GM18907 (cell line): Measurements from ENCODE around the gene ARID3A.

Experiments used
- ATAC-seq: cut with Tn5 transposase; IDR thresholded peaks from one replicate; pipeline ENCODE4 v1.9.1; 2021; ENCODE audit warnings: mild to moderate bottlenecking, moderate library complexity; ENCODE audit not compliant: unreplicated experiment

ARID3A gene

DNA sequence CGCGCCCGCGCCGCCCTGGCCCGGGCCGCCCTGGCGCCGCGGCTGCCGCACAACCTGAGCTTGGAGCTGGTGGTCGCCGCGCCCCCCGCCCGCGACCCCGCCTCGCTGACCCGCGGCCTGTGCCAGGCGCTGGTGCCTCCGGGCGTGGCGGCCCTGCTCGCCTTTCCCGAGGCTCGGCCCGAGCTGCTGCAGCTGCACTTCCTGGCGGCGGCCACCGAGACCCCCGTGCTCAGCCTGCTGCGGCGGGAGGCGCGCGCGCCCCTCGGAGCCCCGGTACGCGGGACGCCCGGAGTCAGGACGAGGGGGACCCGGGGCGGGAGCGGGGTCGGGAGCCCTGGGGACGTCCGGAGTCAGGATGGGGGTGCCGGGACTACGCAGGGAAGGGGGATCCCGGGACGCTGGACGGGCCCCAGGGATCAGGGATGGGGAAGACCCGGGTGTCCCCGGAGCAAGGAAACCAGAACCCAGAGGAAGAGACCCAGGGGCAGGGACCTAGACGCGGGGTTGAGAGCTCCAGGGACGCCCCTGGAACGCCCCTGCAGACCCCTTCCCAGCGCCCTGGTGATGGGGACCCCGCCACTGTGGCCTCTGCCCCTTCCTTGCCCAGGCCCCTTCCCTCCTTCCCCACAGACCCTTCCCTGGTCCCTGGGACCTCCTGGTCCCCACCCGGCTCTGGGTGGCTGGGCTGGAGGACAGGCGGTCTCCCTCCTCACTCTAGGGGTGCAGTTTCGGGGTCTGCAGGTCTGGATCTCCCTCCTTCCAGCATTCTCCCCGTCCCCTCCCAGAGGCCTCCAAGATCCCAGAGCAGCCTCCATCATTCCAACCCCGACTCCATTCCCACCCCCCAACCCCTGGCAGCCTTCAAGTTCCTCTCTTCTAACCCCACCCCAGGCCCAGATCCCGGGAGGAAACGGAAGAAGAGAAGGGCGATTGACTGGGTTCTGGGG lies 75.0 kb downstream of the ARID3A start:
- no peak for ATAC-seq

DNA sequence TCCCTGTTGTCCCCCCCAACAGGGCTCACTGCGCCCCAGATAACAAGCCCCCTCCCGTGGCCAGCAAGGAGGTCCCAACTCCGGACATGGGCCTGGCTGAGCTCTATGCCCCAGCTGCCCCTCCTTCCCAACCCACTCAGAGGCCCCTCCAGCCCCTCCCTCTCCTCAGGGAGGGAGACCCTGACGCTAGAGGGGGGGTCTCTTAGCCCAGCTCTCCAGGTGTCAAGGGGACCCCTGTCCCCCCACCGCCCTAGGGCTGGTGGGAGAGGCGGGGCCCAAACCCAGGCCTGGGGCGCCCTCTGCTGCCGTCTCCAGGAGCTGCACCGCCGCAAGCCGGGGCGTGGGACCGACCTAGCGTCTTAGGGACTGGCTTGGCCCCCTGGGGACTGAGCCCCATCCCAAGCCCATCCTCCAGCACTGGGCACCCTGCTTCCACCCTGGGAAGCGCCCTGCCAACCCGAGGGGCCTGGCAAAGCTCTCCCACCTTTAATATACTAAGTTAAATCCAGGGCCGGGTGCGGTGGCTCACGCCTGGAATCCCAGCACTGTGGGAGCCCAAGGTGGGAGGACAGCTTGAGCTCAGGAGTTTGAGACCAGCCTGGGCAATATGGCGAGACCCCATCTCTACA lies 75.8 kb downstream of the ARID3A start:
- no peak for ATAC-seq

GRCh38 chr19:1002600-1002999 lies 76.8 kb downstream of the ARID3A start:
- ATAC-seq: no peak

DNA sequence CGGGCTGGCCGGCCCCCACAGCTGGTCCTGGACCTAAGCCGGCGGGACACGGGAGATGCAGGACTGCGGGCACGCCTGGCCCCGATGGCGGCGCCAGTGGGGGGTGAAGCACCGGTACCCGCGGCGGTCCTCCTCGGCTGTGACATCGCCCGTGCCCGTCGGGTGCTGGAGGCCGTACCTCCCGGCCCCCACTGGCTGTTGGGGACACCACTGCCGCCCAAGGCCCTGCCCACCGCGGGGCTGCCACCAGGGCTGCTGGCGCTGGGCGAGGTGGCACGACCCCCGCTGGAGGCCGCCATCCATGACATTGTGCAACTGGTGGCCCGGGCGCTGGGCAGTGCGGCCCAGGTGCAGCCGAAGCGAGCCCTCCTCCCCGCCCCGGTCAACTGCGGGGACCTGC lies 77.4 kb downstream of the ARID3A start:
- ATAC-seq: no peak

- no peak for ATAC-seq
Observed at GRCh38 chr19:1004204-1004802, 78.5 kb downstream of the ARID3A start.

- ATAC-seq: no peak
Observed at GRCh38 chr19:1004803-1005664, 79.2 kb downstream of the ARID3A start.

DNA sequence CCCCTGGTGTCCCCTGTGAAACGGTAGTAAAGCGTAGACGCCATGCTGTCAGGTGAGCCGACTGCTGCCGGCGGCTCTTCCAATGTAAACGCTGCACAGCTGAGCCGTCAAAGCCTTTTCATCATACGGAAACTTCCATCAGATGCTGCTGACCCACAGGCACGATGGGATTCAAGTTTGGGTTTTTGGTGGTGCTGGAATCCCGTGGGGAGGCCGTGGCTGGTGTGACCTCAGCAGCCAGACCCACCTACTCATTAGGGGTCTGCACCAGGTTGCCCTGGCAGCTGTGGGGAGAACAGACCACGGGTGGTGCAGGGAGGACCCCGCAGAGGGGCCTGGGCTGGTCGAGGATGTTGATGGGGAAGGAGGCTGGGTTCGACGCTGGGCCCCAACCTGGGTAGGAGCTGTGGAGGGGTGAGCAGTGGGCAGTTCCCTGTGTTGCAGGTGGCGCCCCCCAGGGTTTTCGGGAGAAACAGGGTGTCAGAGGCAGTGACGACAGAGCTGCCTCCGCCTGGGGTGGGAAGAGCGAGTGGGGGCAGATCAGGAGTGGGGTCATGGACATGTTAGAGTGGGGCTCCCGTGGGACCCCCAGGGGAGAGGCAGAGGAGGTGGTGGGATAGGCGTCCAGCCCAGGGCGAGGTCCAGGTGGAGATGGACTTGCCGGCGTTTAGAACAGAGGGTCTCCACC lies 81.0 kb downstream of the ARID3A start:
- ATAC-seq: no peak

GRCh38 chr19:1007399-1008251 lies 81.8 kb downstream of the ARID3A start:
- ATAC-seq: no peak

DNA sequence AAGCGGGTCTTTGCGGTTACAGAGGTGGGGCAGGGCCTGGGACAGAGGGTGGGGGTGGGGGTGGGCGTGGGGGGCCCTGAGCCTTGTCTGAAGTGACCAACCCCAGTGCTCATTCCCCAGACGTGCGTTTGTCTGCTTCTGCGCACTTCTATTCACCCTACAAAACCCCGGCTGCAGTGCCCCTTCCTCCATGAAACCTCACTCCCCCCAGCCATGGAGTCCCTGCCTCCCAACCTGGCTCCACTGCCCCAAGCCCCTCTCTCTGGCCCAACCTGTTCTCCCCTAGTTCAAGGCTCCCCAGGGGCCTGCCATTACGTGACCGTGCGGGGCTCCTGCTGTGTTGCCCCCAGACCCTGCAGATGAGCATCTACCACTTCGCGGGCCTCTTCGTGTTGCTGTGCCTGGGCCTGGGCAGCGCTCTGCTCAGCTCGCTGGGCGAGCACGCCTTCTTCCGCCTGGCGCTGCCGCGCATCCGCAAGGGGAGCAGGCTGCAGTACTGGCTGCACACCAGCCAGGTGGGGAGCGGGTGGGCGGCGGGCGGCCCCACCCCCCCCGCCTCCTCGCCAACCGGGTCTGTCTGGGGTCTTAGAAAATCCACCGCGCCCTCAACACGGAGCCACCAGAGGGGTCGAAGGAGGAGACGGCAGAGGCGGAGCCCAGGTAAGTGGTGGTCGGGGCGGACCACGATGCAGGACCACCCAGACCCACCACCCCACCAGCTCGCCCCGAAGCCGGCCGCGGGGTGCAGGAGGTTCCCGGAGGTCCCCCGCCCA lies 82.6 kb downstream of the ARID3A start:
- no peak for ATAC-seq

DNA sequence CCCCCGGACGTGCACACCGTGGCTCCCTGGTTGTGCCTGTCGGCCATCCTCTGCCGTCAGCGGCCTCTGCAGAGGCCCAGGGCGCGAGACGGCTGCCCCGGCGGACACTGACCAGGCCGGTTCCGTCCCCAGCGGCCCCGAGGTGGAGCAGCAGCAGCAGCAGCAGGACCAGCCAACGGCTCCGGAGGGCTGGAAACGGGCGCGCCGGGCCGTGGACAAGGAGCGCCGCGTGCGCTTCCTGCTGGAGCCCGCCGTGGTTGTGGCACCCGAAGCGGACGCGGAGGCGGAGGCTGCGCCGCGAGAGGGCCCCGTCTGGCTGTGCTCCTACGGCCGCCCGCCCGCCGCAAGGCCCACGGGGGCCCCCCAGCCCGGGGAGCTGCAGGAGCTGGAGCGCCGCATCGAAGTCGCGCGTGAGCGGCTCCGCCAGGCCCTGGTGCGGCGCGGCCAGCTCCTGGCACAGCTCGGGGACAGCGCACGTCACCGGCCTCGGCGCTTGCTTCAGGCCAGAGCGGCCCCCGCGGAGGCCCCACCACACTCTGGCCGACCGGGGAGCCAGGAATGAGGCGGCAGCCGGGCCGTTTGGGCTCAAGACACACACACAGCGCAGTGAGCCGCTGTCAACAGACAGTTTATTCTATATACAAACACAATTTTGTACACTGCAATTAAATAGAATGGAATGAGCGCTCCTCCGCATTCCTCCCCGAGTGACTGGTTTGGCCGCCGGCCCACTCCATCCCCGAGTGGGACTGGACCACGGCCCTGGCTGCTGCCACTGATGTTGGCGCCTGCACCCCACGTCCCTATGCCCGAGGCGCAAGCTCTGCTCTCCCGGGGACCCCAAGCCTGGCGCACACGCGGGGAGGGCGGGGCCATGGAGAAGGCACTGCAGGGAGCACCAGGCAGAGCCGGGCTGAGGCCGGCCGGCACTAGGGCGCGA lies 83.5 kb downstream of the ARID3A start:
- no peak for ATAC-seq

DNA sequence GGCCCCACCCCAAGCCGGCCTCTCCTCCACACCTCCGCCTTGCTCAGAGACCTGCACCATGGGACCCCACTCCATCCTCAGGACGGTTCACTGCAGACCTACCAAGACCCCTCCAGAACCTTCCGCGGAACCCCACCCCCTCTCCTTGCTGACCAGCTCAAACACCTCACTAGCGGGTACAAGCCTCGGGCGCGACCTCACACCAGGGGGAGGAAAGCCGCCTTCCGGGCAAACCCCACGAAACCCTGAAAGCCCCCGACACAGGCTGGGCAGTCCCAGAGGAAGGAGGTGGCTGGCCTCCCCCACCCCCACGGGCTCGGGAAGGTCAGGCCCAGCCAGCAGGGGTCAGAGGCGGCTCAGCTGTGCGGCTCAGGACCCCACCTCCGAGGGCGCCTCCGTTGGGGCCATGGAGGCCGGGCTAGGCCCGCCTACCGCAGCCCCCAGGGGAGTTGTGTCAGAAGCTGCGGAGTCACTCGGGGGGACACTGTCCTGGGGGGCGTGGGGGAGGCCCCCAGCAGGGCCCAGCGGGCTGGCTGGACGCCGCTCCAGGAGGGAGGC lies 84.2 kb downstream of the ARID3A start:
- ATAC-seq: no peak

DNA sequence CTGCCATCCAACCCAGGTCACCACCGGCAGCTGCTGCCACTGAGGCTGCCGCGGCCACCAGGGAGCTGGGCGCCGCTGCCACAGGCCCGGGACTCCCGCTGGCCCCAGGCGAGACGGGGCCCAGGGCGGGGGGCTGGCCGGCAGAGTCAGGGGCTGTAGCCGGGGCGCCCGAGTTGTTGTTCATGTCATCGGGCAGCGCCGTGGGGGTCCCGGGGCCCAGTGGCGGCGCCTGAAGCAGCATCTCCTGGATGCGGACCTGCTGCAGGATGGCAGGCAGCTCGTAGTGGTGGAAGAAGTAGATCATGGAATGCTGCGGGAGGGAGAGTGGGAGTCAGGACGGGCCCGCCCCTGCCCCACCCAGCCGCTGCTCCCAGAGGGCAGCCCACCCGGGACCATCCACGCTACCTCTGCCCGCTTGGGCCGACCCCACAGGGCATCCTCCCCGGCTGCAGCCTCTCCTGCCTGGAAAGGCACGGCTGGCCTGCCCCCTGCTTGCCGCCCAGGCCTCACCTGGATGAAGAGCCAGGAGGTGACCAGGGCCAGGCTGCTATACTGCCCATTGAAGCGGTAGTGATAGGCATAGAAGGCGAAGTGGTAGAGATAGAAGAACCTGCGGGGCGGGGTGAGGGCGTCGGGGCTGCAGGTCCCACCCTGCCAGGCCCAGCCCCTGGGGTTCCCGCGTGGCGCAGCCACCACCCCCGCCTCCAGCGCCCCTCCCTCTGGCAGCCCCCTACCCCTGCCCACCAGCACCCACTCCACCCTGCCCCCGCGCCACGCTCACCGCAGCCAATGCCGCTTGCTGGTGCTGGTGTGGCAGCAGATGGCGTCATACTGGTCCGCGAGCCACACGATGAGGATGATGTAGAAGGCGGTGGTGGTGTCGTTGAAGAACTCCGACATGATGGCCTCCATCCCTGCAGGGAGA lies 85.0 kb downstream of the ARID3A start:
- no peak for ATAC-seq

GRCh38 chr19:1011831-1012333 lies 86.0 kb downstream of the ARID3A start:
- no peak for ATAC-seq

DNA sequence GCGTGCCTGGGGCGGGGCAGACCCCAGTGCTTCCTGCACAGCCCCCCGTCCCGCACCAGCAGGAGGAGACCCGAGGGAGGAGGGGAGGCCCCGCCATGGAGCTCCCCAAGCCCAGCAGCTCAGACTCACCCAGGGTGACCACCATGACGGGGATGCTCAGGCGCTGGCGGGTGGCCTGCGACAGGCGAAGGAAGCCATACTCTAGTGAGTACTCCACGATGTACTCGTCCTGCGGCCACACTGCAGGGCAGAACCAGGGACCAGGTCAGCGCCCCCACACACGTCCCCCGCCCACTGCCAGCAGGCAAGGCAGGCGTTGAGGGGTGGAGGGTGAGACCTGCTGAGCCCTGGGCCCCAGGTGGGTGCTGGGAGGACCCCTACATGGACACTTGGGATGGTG lies 86.5 kb downstream of the ARID3A start:
- no peak for ATAC-seq

GRCh38 chr19:1013218-1013617 lies 87.4 kb downstream of the ARID3A start:
- ATAC-seq: no peak
